ENCODE data around the gene SCARF1.
"Not testable (repeated sequence)": the region's sequence is repeated elsewhere in the genome, so short reads cannot be mapped to it uniquely, and the experiment has no call there.

SCARF1 gene, protein sequence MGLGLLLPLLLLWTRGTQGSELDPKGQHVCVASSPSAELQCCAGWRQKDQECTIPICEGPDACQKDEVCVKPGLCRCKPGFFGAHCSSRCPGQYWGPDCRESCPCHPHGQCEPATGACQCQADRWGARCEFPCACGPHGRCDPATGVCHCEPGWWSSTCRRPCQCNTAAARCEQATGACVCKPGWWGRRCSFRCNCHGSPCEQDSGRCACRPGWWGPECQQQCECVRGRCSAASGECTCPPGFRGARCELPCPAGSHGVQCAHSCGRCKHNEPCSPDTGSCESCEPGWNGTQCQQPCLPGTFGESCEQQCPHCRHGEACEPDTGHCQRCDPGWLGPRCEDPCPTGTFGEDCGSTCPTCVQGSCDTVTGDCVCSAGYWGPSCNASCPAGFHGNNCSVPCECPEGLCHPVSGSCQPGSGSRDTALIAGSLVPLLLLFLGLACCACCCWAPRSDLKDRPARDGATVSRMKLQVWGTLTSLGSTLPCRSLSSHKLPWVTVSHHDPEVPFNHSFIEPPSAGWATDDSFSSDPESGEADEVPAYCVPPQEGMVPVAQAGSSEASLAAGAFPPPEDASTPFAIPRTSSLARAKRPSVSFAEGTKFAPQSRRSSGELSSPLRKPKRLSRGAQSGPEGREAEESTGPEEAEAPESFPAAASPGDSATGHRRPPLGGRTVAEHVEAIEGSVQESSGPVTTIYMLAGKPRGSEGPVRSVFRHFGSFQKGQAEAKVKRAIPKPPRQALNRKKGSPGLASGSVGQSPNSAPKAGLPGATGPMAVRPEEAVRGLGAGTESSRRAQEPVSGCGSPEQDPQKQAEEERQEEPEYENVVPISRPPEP

DNA sequence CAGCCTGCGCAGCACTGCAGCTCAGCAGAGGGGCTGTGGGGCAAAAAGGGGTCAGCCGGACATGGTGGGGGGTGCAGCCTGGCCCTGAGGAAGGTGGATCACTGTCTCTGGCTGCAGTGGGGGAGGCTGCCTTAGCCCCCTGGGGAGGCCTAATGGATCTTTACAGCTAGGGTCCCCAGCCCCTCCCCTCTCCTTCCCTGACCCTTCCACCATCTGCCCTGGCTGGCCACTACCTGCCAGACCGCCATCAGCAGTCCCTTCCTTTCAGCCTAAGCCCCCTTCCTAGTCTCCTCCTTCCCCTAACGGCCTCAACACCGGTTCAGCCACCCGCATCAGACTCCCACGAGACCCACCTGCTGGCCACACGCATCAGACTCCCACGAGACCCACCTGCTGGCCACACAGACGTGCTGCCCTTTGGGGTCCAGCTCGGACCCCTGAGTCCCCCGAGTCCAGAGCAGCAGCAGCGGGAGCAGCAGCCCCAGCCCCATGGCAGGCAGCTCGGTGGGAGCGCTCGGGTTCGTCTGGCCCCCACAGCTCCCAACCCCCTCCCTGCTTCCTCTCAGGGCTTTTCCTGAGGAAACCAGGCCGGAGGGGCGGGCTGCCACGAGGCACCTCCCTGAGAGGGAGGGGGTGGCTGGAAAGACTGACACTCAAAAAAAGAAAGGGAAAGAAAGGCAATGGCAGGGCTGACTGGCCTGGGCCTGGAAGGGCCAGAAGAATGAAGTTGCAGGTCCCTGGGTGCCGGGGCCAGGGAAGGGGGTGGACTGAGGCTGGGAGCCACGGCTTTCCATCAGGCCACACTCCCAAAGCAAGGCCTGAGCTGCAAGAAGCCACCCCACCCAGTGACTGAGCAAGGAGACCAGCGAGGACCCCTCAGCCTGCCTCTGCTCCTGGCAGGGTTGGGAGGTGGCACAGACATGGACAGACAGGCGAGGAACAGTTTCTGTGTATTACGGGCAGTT lies at the start of gene SCARF1:
Gene SCARF1, minus strand, starts transcription at position 526 of the 965 bp plus-strand sequence. Its CDS starts 35 bp downstream, at position 491.
- DNase-seq (ENCODE audit: low spot score) = no peak

GRCh38 chr17:1693339-1693738 lies 47.8 kb upstream of the SCARF1 start:
- no peak for DNase-seq (ENCODE audit: low spot score)

- no peak for DNase-seq (ENCODE audit: low spot score)
Measured at GRCh38 chr17:1690544-1691221, 45.2 kb upstream of the SCARF1 start.

DNA sequence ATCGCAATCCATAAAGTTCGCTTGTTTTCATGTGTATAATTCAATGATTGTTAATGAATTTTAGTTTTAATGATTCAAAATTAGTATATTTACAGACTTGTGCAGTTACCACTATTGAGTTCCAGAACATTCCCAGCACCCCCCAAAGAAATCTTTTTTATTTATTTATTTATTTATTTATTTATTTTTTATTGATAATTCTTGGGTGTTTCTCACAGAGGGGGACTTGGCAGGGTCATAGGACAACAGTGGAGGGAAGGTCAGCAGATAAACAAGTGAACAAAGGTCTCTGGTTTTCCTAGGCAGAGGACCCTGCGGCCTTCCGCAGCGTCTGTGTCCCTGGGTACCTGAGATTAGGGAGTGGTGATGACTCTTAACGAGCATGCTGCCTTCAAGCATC lies 42.9 kb upstream of the SCARF1 start:
- not testable (repeated sequence) for DNase-seq (ENCODE audit: low spot score)

GRCh38 chr17:1686086-1686485 lies 40.6 kb upstream of the SCARF1 start:
- no peak for DNase-seq (ENCODE audit: low spot score)

GRCh38 chr17:1684378-1685189 lies 39.1 kb upstream of the SCARF1 start, which contains the start of gene PRPF8:
TSS of gene PRPF8 (minus strand) at chr17:1684867. CDS start at chr17:1684571, 296 bp downstream.
- peak; percentile 96 for DNase-seq (ENCODE audit: low spot score)

- no peak for DNase-seq (ENCODE audit: low spot score)
Measured at GRCh38 chr17:1683459-1683858, 37.9 kb upstream of the SCARF1 start.

DNA sequence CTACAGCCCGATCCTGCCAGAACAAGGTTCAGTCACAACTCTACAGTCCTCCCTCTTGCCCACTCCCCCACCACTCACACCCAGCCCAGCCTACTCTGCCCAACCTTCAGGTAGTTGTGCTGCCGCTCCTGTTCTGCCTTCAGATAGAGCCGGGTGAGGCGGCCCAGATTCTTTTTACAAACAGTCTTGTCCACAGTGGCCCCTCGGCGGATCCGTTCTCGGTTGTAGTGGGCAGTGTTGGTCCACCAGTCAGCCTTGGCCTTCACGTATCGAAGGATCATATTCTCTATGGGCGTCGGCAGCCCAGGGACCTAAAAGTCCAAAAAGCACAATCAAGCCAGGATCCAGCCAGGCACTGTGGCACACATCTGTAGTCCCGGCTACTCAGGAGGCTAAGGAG lies 30.9 kb upstream of the SCARF1 start:
- no peak for DNase-seq (ENCODE audit: low spot score)

GRCh38 chr17:1673041-1673785 lies 27.7 kb upstream of the SCARF1 start:
- no peak for DNase-seq (ENCODE audit: low spot score)

- not testable (repeated sequence) for DNase-seq (ENCODE audit: low spot score)
Measured at GRCh38 chr17:1663934-1664333, 18.4 kb upstream of the SCARF1 start.

GRCh38 chr17:1661045-1661444 lies 15.5 kb upstream of the SCARF1 start:
- no peak for DNase-seq (ENCODE audit: low spot score)

GRCh38 chr17:1658100-1658499 lies 12.6 kb upstream of the SCARF1 start:
- no peak for DNase-seq (ENCODE audit: low spot score)

GRCh38 chr17:1653735-1654134 lies 8.2 kb upstream of the SCARF1 start:
- DNase-seq (ENCODE audit: low spot score) = no peak

DNA sequence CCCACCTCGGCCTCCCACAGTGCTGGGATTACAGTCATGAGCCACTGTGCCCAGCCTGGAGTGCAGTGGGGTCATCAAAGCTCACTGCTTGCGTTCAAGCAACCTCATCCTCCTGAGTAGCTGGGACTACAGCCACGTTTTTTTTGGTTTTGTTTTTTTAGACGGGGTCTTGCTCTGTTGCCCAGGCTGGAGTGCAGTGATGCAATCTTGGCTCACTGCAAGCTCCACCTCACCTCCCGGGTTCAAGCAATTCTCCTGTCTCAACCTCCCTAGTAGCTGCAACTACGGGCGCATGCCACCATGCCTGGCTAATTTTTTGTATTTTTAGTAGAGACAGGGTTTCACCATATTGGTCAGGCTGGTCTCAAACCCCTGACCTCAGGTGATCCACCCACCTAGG lies 7.3 kb upstream of the SCARF1 start:
- DNase-seq (ENCODE audit: low spot score) = not testable (repeated sequence)

GRCh38 chr17:1651559-1651844 lies 6.0 kb upstream of the SCARF1 start:
- DNase-seq (ENCODE audit: low spot score) = no peak

GRCh38 chr17:1650731-1651558 lies 5.4 kb upstream of the SCARF1 start:
- DNase-seq (ENCODE audit: low spot score) = no peak

DNA sequence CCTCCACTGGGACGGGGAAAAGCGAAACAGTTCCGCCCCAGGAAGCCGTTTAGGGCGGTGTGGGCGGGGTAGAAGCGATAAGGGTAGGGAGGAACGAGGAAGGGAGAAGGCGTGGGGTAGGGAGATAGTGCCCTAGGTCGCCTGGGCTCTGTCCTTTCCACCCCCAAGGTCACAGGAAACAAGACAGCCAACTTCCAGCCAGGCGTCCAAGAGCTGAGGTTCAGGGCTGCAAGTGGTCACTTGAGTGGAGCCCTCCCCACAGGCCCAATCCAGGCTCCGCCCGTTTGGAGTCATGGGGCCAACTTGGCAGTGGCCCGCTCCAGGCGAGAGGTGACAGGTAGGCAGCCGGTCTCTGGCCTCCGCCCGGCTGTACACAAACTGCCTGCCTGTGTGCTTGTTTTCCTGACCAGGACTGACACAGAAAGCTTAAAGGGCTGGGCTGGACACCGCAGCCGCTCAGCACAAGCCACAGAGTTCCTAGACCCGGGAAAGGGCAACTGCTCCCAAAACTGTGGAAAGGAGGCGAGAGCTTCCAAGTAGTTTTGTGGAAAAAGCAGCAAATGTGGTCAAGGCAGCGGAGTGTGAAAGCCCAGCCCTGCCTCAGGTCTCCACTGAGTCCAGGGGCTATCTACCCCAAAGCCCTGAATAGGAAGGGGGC lies 4.4 kb upstream of the SCARF1 start, which contains the start of gene RILP:
Gene RILP, minus strand, starts transcription at position 23 of the 658 bp plus-strand sequence. CDS start 62 bp downstream, outside the sequence.
- DNase-seq (ENCODE audit: low spot score) = peak; percentile 77
